NCI-H1092 treated with DMSO at 0.1 percent for 48 hours (cell line): ENCODE data around the gene PTPRN2.
"Not testable (repeated sequence)": the region's sequence is repeated elsewhere in the genome, so short reads cannot be mapped to it uniquely, and the experiment has no call there.

Experiments
- DNase-seq: peaks from one replicate; lab custom pipeline; 2025; lab: John Stamatoyannopoulos, UW

Gene PTPRN2

GRCh38 chr7:157730614-157731013 is 857.0 kb downstream of the PTPRN2 start:
- DNase-seq: no peak

GRCh38 chr7:157729566-157729965 is 858.1 kb downstream of the PTPRN2 start:
- no peak for DNase-seq

- DNase-seq: no peak
Measured at GRCh38 chr7:157727964-157728615, 859.5 kb downstream of the PTPRN2 start.

GRCh38 chr7:157726764-157727163 is 860.9 kb downstream of the PTPRN2 start:
- DNase-seq: no peak

- not testable (repeated sequence) for DNase-seq
Measured at GRCh38 chr7:157725312-157725711, 862.3 kb downstream of the PTPRN2 start.

- no peak for DNase-seq
Measured at GRCh38 chr7:157723205-157723604, 864.4 kb downstream of the PTPRN2 start.

- DNase-seq: no peak
Measured at GRCh38 chr7:157722137-157723060, 865.2 kb downstream of the PTPRN2 start.

GRCh38 chr7:157721468-157722136 is 866.0 kb downstream of the PTPRN2 start:
- no peak for DNase-seq

GRCh38 chr7:157719705-157720655 is 867.6 kb downstream of the PTPRN2 start:
- DNase-seq: no peak

GRCh38 chr7:157719008-157719682 is 868.5 kb downstream of the PTPRN2 start:
- no peak for DNase-seq

GRCh38 chr7:157718303-157719007 is 869.2 kb downstream of the PTPRN2 start:
- DNase-seq: no peak

GRCh38 chr7:157717211-157718174 is 870.1 kb downstream of the PTPRN2 start:
- no peak for DNase-seq

GRCh38 chr7:157715938-157716280 is 871.7 kb downstream of the PTPRN2 start:
- no peak for DNase-seq

- DNase-seq: no peak
Measured at GRCh38 chr7:157715071-157715937, 872.3 kb downstream of the PTPRN2 start.

- no peak for DNase-seq
Measured at GRCh38 chr7:157714166-157715070, 873.2 kb downstream of the PTPRN2 start.

GRCh38 chr7:157713591-157713990 is 874.0 kb downstream of the PTPRN2 start:
- no peak for DNase-seq

GRCh38 chr7:157712666-157713235 is 874.9 kb downstream of the PTPRN2 start:
- no peak for DNase-seq
